Natural killer cell (primary cell): Measurements from ENCODE around the gene TM9SF2. TPM values are rescaled to one million over a fixed set of nuclear protein-coding genes. Genes with fewer than 3 reads are reported as not detected.

Source experiments
- ATAC-seq, 3 donors: fragments of 150-1000 bp in 2 of 3; fragments of 200-7000 bp in 1 of 3; cut with Tn5 transposase; 1 replicate in 1 of 3; 2 replicates in 2 of 3; pipeline ENCODE4 v1.10.0; 2021; ENCODE audit warnings: mild to moderate bottlenecking in 2 of 3, moderate library complexity in 2 of 3
- DNase-seq, 2 donors: peaks; one replicate each; pipeline versions ENCODE4 v3.0.0 to v3.0.0-alpha.2; 2013 to 2021; ENCODE audit warnings: mixed read lengths in 1 of 2
- H3K27ac ChIP-seq: one replicate; pipeline ENCODE4 v1.5.1; 2013; ENCODE audit warnings: mild to moderate bottlenecking, low read length
- H3K27me3 ChIP-seq: one replicate; pipeline ENCODE4 v1.6.1; 2013; ENCODE audit warnings: low read length; ENCODE audit not compliant: control insufficient read depth, insufficient read depth
- H3K36me3 ChIP-seq: one replicate; pipeline ENCODE4 v1.6.1; 2013; ENCODE audit warnings: low read length; ENCODE audit not compliant: control insufficient read depth, insufficient read depth
- H3K4me1 ChIP-seq: one replicate; pipeline ENCODE4 v1.6.1; 2013; ENCODE audit warnings: low read length; ENCODE audit not compliant: control insufficient read depth, insufficient read depth
- H3K4me3 ChIP-seq: one replicate; pipeline ENCODE4 v1.5.1; 2013; ENCODE audit warnings: low read length
- H3K9me3 ChIP-seq: one replicate; pipeline ENCODE4 v1.6.1; 2013; ENCODE audit warnings: low read length; ENCODE audit not compliant: control insufficient read depth, insufficient read depth
- H3K27ac Mint-ChIP-seq, 2 donors: one replicate each; pipeline ENCODE4 v1.8.0; 2022; ENCODE audit warnings: mild to moderate bottlenecking in 2 of 2, mixed read lengths in 2 of 2, moderate library complexity in 1 of 2
- H3K27me3 Mint-ChIP-seq, 2 donors: one replicate each; pipeline ENCODE4 v1.8.0; 2022; ENCODE audit warnings: low read depth in 2 of 2, mixed read lengths in 2 of 2
- H3K36me3 Mint-ChIP-seq: one replicate; pipeline ENCODE4 v1.8.0; 2022; ENCODE audit warnings: mixed read lengths
- H3K4me1 Mint-ChIP-seq, 2 donors: one replicate each; pipeline ENCODE4 v1.8.0; 2022; ENCODE audit warnings: mixed read lengths in 2 of 2
- H3K4me3 Mint-ChIP-seq: one replicate; pipeline ENCODE4 v1.8.0; 2022; ENCODE audit warnings: mild to moderate bottlenecking, moderate library complexity, mixed read lengths
- H3K9me3 Mint-ChIP-seq, 2 donors: one replicate each; pipeline ENCODE4 v1.8.0; 2022; ENCODE audit warnings: mixed read lengths in 2 of 2
- CTCF ChIP-seq: fragments of 200-600 bp; IDR thresholded peaks from one replicate; pipeline ENCODE4 v1.8.0; 2022; ENCODE audit warnings: antibody characterized with exemption
- WGBS: methylation state at CpG from one replicate; pipeline ENCODE4 v1.1.7; 2013; ENCODE audit warnings: missing lambda C conversion rate; ENCODE audit not compliant: insufficient coverage; 5-methylcytosine and 5-hydroxymethylcytosine counted together
- intact Hi-C: fragments of 100-400 bp; cut with micrococcal nuclease; formaldehyde crosslinking; loops from one replicate; pipeline ENCODE4 v1.14.2; 2022
- total RNA-seq, 4 donors: library from RNA; stranded (reverse); fragments of 120-200 nt in 1 of 4; gene quantifications; one replicate each; pipeline versions ENCODE4 v1.2.3 to v1.2.4, GENCODE V29; 2013 to 2022

Gene TM9SF2
- total RNA-seq, 3 donors from 2014 or later (not counting 1 experiment from before 2014, with no cell fraction given), result 41.8 to 62.1 (median 51.4) TPM

DNA sequence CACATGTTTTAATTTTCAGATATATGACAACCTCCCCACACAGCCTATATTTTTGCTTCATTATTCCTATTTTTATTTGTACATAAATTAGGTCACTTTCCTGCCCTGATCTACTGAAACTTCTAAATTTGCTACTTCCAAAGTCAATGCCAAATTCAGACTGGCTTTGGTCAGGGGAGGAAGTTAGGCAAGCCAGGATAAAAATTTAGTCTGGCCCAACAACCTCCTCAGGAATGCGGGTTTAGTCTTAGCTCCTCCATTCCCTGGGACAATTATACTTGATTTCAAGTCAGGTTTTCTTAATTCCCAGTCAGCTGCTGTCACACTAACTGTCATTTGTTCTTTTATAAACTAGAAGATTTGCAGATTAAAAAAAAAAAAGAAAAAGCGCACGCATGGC, 84.3 kb downstream of the TM9SF2 start:
- H3K27ac ChIP-seq, result no peak overlapping the region
- Mint-ChIP-seq H3K36me3 (no peaks in the 10 kb centered on the region), H3K4me3 (no peak overlapping the region), H3K4me1 (no peaks in the 10 kb centered on the region), H3K9me3 (no peaks in the 10 kb centered on the region), H3K27me3 (peaks cover 6 to 9% of the 10 kb centered on the region in 2 donors), H3K27ac (no peak overlapping the region)
- ATAC-seq (no peak), DNase-seq (no peak)
- no peaks in the 10 kb centered on the region for H3K4me1 ChIP-seq
- no peak overlapping the region for H3K4me3 ChIP-seq
- intact Hi-C loops, result no loop called here
- TF ChIP-seq CTCF, result no peak
- WGBS, result 89% methylated on average over 1 of the region's 3 CpGs
- no peaks in the 10 kb centered on the region for H3K9me3 ChIP-seq
- H3K27me3 ChIP-seq, result no peaks in the 10 kb centered on the region
- no peaks in the 10 kb centered on the region for H3K36me3 ChIP-seq

DNA sequence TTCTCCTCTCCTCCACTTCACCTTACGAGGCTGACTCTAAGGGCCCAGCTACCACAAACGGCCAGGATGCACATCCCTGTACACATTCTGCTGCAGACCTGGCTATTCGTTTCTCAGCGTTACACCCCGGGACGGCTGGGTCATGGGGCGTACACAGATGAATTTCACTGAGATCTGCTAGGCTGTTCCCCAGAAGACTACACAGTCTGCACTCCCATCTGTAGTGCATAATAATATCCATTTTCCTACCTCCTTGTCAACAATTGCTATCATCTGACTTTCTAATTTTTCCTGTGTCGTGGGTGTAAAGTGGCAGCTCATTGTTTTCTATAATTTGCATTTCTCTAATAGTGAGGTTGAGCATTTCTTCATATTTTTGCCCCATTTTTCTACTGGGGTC, 85.7 kb downstream of the TM9SF2 start:
- H3K4me3 ChIP-seq, result no peak overlapping the region
- no peaks in the 10 kb centered on the region for H3K27me3 ChIP-seq
- H3K4me1 ChIP-seq, result no peaks in the 10 kb centered on the region
- ATAC-seq, result no peak
- intact Hi-C loops, result no loop called here
- no peak for DNase-seq
- no peaks in the 10 kb centered on the region for H3K36me3 Mint-ChIP-seq
- no peak for TF ChIP-seq CTCF
- H3K4me1 Mint-ChIP-seq, result no peaks in the 10 kb centered on the region
- peaks cover 6 to 9% of the 10 kb centered on the region in 2 donors for H3K27me3 Mint-ChIP-seq
- WGBS, result 88% methylated on average over 7 of the region's 8 CpGs
- no peaks in the 10 kb centered on the region for H3K9me3 Mint-ChIP-seq
- no peak overlapping the region for H3K4me3 Mint-ChIP-seq
- H3K27ac Mint-ChIP-seq, result no peak overlapping the region
- no peaks in the 10 kb centered on the region for H3K9me3 ChIP-seq
- H3K36me3 ChIP-seq, result no peaks in the 10 kb centered on the region
- no peak overlapping the region for H3K27ac ChIP-seq

GRCh38 chr13:99587893-99588606, 86.8 kb downstream of the TM9SF2 start:
- no peaks in the 10 kb centered on the region for H3K4me1 Mint-ChIP-seq
- intact Hi-C loops, result no loop called here
- Histone ChIP-seq H3K4me1 (no peaks in the 10 kb centered on the region), H3K27me3 (no peaks in the 10 kb centered on the region), H3K9me3 (no peaks in the 10 kb centered on the region), H3K4me3 (no peak overlapping the region), H3K36me3 (no peaks in the 10 kb centered on the region), H3K27ac (no peak overlapping the region)
- H3K36me3 Mint-ChIP-seq, result no peaks in the 10 kb centered on the region
- no peaks in the 10 kb centered on the region for H3K9me3 Mint-ChIP-seq
- H3K4me3 Mint-ChIP-seq, result no peak overlapping the region
- DNase-seq (no peak), ATAC-seq (no peak)
- WGBS, result 91% methylated on average over 4 of the region's 4 CpGs
- TF ChIP-seq CTCF, result no peak
- H3K27ac Mint-ChIP-seq, result no peak overlapping the region
- peaks cover 6 to 9% of the 10 kb centered on the region in 2 donors for H3K27me3 Mint-ChIP-seq

- H3K4me3 ChIP-seq, result no peak overlapping the region
- no peaks in the 10 kb centered on the region for H3K9me3 ChIP-seq
- Mint-ChIP-seq H3K27ac (no peak overlapping the region), H3K27me3 (peaks cover 6 to 9% of the 10 kb centered on the region in 2 donors), H3K36me3 (no peaks in the 10 kb centered on the region), H3K9me3 (no peaks in the 10 kb centered on the region), H3K4me3 (no peak overlapping the region), H3K4me1 (no peaks in the 10 kb centered on the region)
- H3K4me1 ChIP-seq, result no peaks in the 10 kb centered on the region
- no peaks in the 10 kb centered on the region for H3K27me3 ChIP-seq
- intact Hi-C loops, result no loop called here
- WGBS, result 97% methylated on average over 5 of the region's 6 CpGs
- H3K36me3 ChIP-seq, result no peaks in the 10 kb centered on the region
- no peak for TF ChIP-seq CTCF
- no peak for DNase-seq
- ATAC-seq, result no peak
- H3K27ac ChIP-seq, result no peak overlapping the region
Observed at GRCh38 chr13:99589575-99589974, 88.3 kb downstream of the TM9SF2 start.
